ENCODE results near the gene SLC22A9. TPM values are rescaled to one million over a fixed set of nuclear protein-coding genes. Genes with fewer than 3 reads are reported as not detected.
"Not testable (repeated sequence)": the region's sequence is repeated elsewhere in the genome, so short reads cannot be mapped to it uniquely, and the experiment has no call there.

Gene SLC22A9
- total RNA-seq, 1 donor from 2014 or later, result not detected

DNA sequence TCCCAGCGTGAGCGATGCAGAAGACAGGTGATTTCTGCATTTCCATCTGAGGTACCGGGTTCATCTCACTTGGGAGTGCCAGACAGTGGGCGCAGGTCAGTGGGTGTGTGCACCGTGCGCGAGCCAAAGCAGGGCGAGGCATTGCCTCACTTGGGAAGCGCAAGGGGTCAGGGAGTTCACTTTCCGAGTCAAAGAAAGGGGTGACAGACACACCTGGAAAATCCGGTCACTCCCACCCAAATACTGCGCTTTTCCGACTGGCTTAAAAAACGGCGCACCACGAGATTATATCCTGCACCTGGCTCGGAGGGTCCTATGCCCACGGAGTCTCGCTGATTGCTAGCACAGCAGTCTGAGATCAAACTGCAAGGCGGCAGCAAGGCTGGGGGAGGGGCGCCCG, 65.8 kb downstream of the SLC22A9 start:
- intact Hi-C loops (cut with DNase I); DNase-seq: not testable (repeated sequence)

DNA sequence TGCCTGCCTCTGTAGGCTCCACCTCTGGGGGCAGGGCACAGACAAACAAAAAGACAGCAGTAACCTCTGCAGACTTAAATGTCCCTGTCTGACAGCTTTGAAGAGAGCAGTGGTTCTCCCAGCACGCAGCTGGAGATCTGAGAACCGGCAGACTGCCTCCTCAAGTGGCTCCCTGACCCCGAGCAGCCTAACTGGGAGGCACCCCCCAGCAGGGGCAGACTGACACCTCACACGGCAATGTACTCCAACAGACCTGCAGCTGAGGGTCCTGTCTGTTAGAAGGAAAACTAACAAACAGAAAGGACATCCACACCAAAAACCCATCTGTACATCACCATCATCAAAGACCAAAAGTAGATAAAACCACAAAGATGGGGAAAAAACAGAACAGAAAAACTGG, 66.2 kb downstream of the SLC22A9 start:
- intact Hi-C loops (cut with DNase I); DNase-seq; ATAC-seq (ENCODE audit: poor library complexity): not testable (repeated sequence)

More for the DNA sequence above, 65.8 kb downstream of the SLC22A9 start:
- not testable (repeated sequence) for ATAC-seq (ENCODE audit: poor library complexity)

DNA sequence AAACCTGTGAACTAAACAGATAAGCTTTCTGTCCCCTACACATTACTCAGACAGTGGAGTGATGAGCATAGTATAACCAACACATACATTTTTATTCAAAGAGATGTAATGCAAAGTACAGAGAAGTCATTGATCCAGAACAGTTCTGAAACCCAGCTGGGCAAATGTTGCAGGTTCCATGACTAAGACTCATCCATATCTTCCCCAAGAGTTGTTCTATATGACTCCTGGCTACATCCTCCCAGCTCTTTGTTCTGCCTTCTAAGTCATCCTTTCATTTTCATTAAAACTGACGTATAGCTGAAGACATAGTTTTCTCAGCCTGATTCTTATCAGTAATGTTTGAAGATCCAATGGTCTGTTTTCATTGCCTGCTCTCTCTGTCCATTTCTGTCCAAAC, 74.1 kb downstream of the SLC22A9 start:
- intact Hi-C loops (cut with DNase I), result no loop called here
- ATAC-seq (ENCODE audit: poor library complexity), result no peak
- no peak for DNase-seq

DNA sequence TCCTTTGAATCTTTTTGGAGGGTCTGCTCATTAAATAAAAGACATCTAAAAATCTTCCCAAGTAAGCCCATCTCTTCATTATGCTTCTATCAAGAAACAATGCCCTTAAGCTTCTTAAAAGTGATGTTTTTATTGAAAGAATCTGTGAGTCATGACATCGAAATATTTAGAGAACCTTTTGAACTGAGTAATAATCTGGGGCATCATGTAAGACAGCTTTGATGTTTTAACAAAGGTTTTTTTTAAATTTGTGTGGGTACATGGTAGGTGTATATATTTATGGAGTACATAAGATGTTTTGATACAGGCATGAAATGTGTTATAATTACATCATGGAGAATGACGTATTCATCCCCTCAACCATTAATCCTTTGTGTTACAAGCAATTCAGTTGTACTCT, 74.6 kb downstream of the SLC22A9 start:
- no peak for ATAC-seq (ENCODE audit: poor library complexity)
- no peak for DNase-seq
- intact Hi-C loops (cut with DNase I), result no loop called here

GRCh38 chr11:63445118-63445517, 75.5 kb downstream of the SLC22A9 start:
- no peak for DNase-seq
- intact Hi-C loops (cut with DNase I), result no loop called here
- ATAC-seq (ENCODE audit: poor library complexity), result no peak

DNA sequence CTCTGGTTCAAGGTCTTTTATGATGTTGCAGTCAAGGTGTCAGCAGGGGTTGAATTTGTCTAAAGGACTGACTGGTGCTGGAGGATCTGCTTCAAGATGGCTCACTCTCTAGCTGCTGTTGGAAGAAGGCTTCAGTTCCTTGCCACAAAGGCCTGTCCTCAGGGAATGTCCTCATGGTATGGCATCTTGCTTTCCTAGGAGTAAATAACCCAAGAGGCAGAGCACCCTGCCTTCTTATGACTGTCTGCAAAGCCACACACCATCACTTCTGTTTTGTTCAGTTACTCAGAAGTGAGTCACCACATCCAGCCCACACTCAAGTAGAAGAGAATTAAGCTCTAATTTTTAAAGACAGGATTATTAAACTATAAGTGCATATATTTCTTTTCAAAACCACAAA, 76.1 kb downstream of the SLC22A9 start:
- DNase-seq (no peak), ATAC-seq (ENCODE audit: poor library complexity) (no peak)
- intact Hi-C loops (cut with DNase I), result no loop called here

DNA sequence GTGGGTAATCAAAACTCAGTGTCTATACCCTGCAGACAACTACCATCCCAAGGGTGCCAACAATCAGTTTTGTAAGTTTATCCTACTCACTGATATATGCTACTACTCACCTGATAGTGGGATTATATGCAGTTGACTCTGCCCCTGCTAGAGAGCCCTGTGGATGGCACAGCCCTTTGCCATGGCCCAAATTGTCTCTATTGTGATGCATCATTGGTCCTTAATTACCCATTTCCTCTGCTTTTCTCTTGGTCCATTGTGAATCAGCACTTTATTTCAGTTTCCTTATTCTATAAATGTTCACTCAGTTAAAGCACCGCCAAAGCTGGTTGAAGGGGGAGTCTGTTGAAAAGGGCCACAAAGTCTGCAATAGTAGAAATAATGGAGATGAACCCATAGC, 79.1 kb downstream of the SLC22A9 start:
- intact Hi-C loops (cut with DNase I), result no loop called here
- ATAC-seq (ENCODE audit: poor library complexity), result no peak
- no peak for DNase-seq

DNA sequence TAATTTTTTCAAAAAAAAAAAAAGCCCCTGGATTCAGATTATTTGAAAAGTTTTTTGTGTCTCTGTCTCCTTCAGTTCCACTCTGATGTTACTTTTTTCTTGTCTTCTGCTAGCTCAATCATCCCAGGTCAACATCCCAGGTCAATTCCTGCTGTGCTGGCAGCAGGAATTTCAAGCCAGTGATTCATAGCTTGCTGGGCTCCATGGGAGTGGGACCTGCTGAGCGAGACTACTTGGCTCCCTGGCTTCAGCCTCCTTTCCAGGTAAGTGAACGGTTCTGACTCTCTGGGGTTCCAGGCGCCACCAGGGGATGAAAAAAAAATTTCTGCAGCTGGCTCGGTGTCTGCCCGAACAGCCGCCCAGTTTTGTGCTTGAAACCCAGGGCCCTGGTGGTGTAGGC, 90.0 kb downstream of the SLC22A9 start:
- ATAC-seq (ENCODE audit: poor library complexity), result no peak
- DNase-seq, result no peak
- intact Hi-C loops (cut with DNase I), result no loop called here

Other genes starting within 250 kb of the SLC22A9 start
- gene SLC22A24, start 225.6 kb upstream of the SLC22A9 start, total RNA-seq, result not detected
- not detected for gene SLC22A25, start 126.2 kb upstream of the SLC22A9 start, total RNA-seq
- gene PLAAT5, start 121.4 kb downstream of the SLC22A9 start, total RNA-seq, result 4.0 TPM
- gene LGALS12, start 136.3 kb downstream of the SLC22A9 start, total RNA-seq, result 1.2 TPM
- 28.3 TPM for gene PLAAT4, start 167.0 kb downstream of the SLC22A9 start, total RNA-seq
- gene PLAAT2, start 193.6 kb downstream of the SLC22A9 start, total RNA-seq, result 0.73 TPM
- gene PLAAT3, start 244.6 kb downstream of the SLC22A9 start, total RNA-seq, result 169 TPM